ENCODE measurements around the gene LCA5.

GRCh38 chr6:79520534-79520933, 16.7 kb downstream of the LCA5 start:
- TF ChIP-seq CTCF (IDR thresholded peaks at IDR 0.05; ENCODE audit: extremely low read depth in 1 of 2, insufficient read depth in 1 of 2, low read depth in 1 of 2, low read length in 2 of 2) (no peak), MYC (IDR thresholded peaks at IDR 0.05; ENCODE audit: low read depth, low read length) (no peak), POLR2A (IDR thresholded peaks at IDR 0.05; ENCODE audit: low read depth, low read length) (no peak), POLR2AphosphoS5 (IDR thresholded peaks at IDR 0.05; ENCODE audit: insufficient read depth, low read depth, low read length) (no peak), JUN (IDR thresholded peaks at IDR 0.05; ENCODE audit: borderline replicate concordance, insufficient read depth, insufficient read length, low read depth) (no peak), EZH2 (IDR thresholded peaks at IDR 0.05; ENCODE audit: borderline replicate concordance, low read depth, low read length, severe bottlenecking) (no peak)

Measured in endothelial cell of umbilical vein (primary cell).